HG02610 (cell line): ENCODE data around the gene CYP8B1.
A peak's percentile ranks its signal among the peaks of the same experiment; 100 is the strongest.
"Not testable (repeated sequence)": the region's sequence is repeated elsewhere in the genome, so short reads cannot be mapped to it uniquely, and the experiment has no call there.

Experiments used
- ATAC-seq: cut with Tn5 transposase; IDR thresholded peaks from one replicate; pipeline ENCODE4 v1.9.1; 2021; ENCODE audit warnings: mild to moderate bottlenecking, moderate library complexity; ENCODE audit not compliant: unreplicated experiment

Gene CYP8B1

DNA sequence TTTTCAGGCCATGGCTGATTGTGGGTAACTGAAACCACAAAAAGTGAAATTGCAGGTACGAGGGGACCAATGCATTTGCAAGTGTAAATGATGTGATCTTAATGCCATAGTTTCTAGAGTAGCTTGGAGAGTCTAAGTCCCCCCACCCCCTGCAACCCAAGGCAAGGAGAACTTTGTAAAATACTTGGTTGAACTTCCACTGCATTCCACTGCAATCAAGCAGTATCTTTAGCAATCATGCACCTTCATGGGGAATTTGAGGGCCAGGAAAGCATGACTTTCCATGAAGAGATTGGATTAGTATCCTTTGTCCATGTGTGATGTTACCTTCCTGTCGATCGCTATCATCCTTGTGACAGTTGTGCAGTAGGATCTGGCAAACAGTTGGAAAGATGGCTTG is 11.4 kb upstream of the CYP8B1 start:
- no peak for ATAC-seq

DNA sequence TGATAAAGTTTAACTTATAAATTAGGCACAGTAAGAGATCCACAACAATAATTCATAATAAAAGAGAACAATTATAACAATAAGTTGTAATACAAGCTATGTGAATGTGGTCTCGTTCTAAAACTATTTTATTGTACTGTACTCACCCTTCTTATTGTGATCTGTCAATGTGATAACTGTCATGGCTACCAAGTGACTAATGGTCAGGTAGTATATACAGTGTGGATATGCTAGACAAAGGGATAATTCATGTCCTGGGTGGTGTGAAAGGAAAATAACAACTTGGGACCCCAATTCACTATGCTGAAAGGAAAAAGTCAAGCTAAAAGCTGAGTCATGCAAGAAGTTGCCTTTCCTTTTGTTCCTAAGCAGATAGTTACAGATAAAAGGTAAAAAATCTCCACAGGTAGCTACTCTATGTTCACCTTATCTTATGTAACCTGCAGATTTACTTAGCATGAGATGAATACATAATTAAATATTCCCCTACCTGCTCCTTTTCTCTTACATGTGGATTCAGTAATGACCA is 10.7 kb upstream of the CYP8B1 start:
- ATAC-seq = no peak

DNA sequence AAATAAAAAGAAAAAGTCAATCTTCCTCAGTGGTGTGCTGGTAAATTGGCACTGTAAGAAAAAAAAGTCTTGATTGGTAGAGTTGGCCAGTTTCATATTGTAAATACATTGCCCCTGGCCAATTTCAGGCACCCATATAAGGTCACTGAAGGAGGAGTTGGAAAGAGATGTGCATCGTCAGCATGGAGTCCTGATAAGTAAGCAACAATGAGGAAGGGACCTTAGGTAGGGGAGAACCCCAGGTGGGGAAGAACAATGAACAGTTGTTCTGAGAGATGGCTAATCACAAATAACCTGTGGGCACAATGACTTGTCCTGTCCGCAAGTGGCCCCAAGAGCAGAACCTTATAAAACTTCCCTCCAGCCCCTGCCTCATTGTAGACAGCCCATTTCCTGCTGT is 8.6 kb upstream of the CYP8B1 start:
- ATAC-seq = no peak

DNA sequence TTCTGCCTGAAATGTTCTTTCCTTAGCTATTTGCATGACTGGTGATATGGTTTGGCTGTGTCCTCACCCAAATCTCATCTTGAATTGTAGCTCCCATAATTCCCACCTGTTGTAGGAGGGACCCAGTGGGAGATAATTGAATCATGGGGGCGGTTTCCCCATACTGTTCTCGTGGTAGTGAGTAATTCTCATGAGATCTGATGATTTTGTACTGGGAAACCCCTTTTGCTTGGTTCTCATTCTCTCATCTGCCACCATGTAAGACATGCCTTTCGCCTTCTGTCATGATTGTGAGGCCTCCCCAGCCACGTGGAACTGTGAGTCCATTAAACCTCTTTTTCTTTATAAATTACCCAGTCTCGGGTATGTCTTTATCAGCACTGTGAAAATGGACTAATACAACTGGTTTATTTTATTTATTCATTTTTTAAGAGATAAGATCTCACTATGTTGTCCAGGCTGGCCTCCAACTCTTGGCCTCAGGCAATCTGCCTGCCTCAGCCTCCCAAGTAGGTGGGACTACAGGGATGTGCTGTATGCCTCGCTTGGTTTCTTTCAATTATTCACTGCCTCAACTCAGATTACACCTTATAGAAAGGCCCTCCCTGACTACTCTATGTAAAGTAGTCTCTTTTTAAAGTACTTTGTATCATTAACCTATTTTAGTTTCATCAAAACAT is 7.7 kb upstream of the CYP8B1 start:
- ATAC-seq = not testable (repeated sequence)

GRCh38 chr3:42880601-42881451 is 5.1 kb upstream of the CYP8B1 start:
- ATAC-seq = peak; percentile 97

DNA sequence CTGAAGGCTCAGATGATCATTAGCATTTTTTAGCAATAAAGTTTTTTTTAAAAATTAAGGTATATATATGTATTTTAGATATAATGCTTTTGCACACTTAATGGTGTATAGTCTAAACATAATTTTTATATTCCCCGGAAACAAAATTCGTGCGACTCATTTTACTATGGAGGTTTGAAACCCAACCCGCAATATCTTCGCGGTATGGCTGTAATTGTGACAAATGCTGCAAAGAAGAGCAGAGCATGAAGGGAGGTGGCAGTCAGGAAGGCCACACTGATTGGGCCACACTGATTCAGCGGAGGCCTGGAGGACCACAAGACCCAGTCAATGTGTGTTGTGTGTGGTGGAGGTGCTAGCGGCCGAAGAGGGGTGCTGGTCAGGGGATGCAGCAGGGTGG is 4.5 kb upstream of the CYP8B1 start:
- ATAC-seq = no peak

GRCh38 chr3:42877881-42878280 is 2.2 kb upstream of the CYP8B1 start:
- ATAC-seq = no peak

- ATAC-seq = no peak
These were observed 1.5 kb upstream of the CYP8B1 start for GRCh38 chr3:42876940-42877720.

DNA sequence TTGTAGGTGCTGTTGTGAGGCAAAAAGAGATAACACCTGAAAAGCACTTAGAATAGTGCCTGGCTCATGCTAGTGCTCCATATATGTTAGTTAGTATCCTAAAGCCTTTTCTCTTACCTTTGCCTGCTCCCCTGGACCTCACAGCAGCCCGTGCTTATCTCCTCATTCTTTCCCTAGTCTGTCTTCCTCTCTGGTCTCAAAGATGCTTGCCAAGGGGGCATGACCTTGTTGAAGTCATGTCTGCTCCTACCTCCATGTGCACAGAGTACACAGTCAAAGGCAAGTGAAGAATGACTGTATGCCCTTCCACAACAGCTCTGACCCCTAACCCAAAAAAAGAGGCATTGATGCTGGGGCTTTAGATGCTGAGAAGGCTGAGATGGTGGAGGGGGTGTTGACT is 722 bp upstream of the CYP8B1 start:
- ATAC-seq = no peak

DNA sequence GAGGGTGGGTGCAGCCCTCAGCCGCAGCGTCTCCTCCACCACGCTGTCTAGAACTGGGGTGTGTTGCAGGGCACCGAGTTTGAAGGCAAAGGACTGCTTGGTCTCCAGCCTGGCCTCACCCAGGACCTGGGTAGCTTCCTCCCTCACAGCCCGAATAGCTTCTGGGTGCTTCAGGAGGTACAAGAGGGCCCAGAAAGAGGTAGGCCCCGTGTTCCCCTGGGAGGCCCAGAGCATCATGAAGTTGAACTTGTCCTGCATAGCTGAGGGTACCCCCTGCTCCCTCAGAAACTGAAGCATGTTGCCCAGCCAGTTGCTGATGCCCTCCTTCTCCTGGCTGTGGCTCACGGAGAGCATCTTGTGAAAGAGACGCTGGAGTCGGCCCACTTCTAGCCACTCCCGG is 930 bp downstream of the CYP8B1 start:
- ATAC-seq = no peak

DNA sequence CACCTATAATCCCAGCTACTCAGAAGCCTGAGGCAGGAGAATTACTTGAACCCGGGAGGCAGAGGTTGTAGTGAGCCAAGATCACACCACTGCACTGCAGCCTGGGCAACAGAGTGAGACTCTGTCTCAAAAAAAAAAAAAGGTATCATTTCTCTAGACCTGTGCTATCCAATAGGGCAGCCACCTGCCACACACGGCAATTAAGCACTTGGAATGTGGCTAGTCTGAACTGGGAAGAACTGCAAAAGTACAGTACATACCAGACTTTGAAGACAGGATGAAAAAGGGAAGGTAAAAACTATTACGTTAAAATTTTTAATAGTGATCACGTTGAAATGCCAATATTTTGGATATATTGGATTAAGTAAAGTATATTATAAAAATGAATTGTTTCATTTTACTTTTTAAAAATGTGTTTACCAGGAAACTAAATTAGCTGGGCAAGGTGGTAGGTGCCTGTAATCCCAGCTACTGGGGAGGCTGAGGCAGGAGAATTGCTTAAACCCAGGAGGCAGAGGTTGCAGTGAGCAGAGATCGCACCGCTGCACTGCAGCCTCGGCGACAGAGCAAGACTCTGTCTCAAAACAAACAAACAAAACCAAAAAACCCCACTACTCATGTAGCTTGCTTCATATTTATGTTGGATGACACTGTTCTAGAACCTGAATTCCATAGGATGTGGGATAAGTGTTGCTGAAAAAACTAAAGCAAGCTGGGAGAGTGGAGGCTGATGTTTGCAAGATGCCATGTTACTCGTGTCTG is 2.3 kb downstream of the CYP8B1 start:
- no peak for ATAC-seq

- ATAC-seq = no peak
These were observed 3.0 kb downstream of the CYP8B1 start for GRCh38 chr3:42872718-42873117.

DNA sequence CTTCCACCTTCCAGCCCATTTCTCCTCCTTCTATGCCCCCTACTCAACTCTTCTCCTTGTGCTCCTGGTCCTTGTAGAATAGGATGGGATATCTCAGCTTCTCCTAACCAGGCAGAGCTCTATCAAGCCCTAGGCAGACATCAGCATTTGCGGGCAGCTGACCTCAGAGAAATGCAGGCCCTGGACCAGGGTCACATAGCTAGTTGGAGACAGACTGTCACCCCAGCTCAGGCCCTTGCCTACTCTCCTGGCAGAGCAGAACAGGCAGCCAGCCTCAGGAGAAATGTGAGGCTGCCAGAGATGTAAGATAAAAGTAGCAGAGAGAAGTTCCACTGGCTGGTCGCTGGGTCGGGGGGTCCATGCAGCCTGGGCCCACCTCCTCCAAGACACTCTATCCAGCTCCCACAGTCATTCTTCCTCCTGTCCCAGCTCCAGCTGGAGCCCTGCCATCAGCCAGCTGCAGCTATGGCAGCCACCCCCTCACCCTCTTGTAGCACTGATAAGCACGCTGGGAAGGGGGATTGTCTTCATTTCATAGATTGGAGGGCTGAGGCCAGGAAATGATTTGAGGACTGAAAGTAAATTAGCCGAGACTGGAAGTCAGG is 4.0 kb downstream of the CYP8B1 start:
- no peak for ATAC-seq

DNA sequence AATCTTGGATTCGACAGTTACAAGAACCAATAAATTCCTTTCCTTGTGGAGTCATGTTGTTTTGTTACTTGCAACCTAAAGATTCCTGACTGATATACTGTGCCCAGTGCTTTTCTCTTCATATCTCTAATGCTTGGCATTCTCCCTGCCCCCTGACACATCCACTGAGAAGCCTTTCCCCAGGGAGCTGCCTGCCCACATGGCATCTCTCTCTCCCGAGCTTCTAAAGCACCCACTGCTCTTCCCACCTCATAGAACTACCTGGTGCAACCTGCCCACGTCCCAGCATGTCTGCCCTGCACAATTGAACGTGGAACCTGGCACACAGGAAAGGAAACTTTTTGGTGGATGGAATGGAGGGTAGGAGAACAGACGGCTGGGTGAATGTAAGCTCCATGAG is 6.8 kb downstream of the CYP8B1 start:
- no peak for ATAC-seq

GRCh38 chr3:42867138-42867537 is 8.5 kb downstream of the CYP8B1 start:
- ATAC-seq = no peak

DNA sequence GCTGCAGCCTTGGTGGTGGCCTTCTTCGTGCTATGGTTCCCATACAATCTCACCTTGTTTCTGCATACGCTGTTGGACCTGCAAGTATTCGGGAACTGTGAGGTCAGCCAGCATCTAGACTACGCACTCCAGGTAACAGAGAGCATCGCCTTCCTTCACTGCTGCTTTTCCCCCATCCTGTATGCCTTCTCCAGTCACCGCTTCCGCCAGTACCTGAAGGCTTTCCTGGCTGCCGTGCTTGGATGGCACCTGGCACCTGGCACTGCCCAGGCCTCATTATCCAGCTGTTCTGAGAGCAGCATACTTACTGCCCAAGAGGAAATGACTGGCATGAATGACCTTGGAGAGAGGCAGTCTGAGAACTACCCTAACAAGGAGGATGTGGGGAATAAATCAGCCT is 10.4 kb downstream of the CYP8B1 start:
- no peak for ATAC-seq

GRCh38 chr3:42864321-42864950 is 11.2 kb downstream of the CYP8B1 start:
- ATAC-seq = no peak

DNA sequence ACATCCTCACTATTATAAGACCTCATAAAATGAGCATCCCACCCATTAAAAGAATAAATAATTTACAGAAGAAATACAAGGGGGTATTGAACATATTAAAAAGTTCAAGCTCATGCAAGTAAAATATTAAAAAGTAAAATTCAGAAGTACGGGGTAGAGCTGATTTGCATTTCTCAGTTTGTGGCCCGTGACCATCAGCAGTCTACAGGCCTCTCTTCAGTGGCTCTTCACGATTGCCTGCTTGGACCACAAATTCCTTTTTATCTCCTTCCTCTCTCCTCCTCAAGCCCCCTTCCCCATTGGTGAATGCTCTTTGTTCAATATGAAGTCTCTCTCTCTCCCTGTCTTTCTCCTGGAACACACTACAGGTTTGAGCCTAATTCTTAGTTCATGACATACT is 19.1 kb downstream of the CYP8B1 start:
- ATAC-seq = no peak

GRCh38 chr3:42855547-42856380 is 19.9 kb downstream of the CYP8B1 start:
- ATAC-seq = no peak
